ENCODE data around the gene LRRIQ4.

The LRRIQ4 gene

DNA sequence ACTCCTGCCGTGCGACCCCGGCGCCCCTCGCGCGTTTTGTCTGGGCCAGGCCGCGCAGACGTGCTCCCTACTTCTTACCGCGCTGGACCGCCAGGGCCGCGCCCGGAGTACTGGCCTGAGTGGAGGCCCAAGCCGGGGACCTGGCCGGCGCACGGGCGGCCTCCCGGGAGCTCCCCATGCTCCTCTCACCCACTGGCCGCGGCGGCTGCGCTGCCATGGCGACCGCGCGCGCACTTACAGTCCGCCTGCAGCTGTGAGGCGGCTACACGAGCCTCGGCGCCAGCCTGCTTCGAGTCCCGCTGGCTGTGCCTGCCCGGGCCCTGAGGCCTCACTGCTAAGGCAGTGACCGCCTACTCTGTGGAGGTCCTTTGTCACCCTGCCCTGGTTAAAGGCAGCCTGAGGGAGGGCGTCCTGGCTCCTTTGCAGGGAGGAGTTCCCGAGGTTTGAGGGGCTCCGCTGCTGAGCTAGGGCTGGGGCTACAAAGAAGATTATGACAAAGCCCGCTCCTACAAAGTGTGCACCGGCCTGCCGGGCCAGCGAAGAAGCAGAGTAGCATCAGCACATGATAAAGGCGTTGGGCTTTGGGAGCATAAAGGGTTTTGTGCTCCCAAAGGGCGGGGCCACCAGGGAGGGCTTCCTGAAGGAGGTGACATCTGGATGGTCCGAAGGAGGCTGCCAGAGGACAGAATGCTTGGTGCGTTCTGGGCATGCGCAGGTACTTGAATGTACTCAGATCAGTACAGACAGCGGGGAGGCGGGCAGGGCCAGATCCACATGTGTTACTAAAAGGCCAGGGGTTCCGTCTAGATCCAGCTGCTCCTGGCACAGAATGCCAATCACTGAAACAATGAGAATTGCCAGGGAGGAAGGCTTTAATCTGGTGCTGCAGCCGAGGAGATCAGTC is at the start of gene LRRIQ4, which contains the start of gene LRRC34:
TSS of gene LRRIQ4 (plus strand) at position 539 of the 904 bp plus-strand sequence. CDS start 9,052 bp downstream, outside the sequence.
TSS of gene LRRC34 (minus strand) at position 573 of the 904 bp plus-strand sequence. CDS start at position 217, 356 bp downstream.
- DNase-seq (ENCODE audit: low read depth, low spot score): no peak
- H3K27ac ChIP-seq: no peak within 1 kb of the TSS

DNA sequence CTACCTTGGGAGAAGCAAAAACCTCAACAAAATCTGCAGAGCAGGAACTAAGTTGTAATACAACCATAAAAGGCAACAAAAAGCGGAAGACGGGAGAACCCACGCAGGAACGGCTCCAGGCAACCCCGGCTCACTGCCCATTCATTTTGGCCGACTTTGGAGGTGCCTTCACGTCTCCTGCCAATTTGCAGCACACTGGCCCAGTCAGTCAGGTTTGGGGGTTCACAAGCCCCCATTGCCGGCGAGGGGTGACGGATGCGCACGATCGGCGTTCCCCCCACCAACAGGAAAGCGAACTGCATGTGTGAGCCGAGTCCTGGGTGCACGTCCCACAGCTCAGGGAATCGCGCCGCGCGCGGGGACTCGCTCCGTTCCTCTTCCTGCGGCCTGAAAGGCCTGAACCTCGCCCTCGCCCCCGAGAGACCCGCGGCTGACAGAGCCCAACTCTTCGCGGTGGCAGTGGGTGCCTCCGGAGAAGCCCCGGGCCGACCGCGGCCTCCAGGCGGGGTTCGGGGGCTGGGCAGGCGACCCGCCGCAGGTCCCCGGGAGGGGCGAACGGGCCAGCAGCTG is 48.3 kb upstream of the LRRIQ4 start:
- peak overlapping the region; percentile 91 for H3K27ac ChIP-seq
- DNase-seq (ENCODE audit: low read depth, low spot score): no peak

DNA sequence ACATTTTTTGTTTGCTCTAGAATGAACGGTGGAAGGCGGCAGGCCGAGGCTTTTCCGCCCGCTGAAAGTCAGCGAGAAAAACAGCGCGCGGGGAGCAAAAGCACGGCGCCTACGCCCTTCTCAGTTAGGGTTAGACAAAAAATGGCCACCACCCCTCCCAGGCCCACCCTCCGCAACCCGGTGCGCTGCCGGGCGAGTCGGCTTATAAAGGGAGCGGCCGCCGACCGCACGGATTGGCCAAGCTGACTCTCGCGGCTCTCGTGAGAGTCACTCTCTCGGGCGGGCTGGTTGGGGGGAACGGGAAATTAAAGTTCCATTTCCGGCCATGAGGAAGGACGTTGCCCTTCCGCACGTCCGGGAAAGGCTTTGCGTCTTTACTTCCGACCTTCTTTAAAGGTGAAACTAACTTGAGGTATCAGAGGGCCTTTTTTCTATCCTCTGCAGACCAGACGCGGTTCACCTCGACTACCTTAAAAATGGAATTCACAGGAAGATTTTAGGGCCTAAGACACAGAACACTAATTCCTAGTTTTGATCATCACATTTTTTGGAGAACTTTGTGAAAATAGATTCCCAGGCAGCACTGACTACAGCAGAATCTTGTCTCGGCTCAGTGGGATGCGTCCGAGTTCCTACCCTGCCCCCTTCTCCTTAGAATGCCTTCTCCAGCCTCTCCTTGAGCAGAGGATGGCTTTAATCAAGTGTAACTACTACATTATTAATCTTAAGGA is 47.6 kb upstream of the LRRIQ4 start, which contains the start of gene TERC:
TSS of gene TERC (minus strand) at position 179 of the 731 bp plus-strand sequence.
- peak within 1 kb of the TSS; percentile 91 for H3K27ac ChIP-seq
- no peak for DNase-seq (ENCODE audit: low read depth, low spot score)

DNA sequence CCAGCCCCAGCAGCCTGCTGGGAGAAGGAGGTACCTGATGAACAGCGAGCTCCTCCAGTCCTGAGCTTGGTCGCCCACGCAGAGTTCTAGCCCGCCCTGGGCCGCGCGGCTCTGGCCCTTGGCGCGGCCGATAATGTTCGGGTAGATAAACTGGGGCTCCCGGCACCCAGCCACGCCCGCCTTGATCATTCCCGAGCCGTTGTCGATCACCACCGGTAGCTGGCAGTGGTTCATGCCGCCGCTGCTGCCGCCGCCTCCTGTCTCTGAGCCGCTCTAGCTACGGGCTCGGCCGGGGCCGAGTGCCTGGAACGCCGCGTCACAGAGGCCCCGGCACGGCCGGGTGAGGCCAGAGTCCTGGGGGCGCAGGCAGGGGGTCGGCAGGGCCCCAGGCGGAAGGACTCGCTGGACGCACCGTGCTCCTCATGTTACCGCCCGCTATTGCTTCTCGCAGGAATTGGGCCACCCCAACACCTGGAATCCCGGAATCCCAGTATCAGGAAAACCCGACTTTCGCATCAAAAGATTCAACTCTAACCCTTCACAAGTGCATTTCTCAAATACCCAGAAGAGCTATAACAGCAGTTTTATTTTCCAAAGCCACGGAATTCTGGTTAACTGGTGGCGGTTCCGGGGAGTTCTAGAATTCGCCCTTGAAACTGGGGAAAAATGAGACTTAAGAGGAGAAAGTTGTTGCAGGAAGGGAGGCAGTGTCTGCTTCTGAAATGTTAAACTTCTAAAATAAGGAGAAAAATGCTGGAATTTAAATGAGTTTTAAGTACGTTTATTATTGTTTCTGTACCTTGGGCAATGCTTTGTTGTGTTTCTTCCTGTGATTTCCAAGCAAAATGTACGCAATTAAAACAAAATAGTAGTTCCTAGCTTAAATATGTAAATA is 43.1 kb upstream of the LRRIQ4 start, which contains the start of gene ACTRT3:
TSS of gene ACTRT3 (minus strand) at position 275 of the 895 bp plus-strand sequence. CDS start at position 234, 41 bp downstream.
- no peak for DNase-seq (ENCODE audit: low read depth, low spot score)
- H3K27ac ChIP-seq: peak within 1 kb of the TSS; percentile 72

- peak overlapping the region; percentile 97 for H3K27ac ChIP-seq
- DNase-seq (ENCODE audit: low read depth, low spot score): no peak
These were observed 41.0 kb upstream of the LRRIQ4 start for GRCh38 chr3:169771497-169772304.

GRCh38 chr3:169772305-169772896 is 40.3 kb upstream of the LRRIQ4 start:
- DNase-seq (ENCODE audit: low read depth, low spot score): no peak
- H3K27ac ChIP-seq: peak overlapping the region; percentile 97

- peak within 1 kb of the TSS; percentile 97 for H3K27ac ChIP-seq
- no peak for DNase-seq (ENCODE audit: low read depth, low spot score)
These were observed 39.5 kb upstream of the LRRIQ4 start, which contains the start of gene MYNN for GRCh38 chr3:169772897-169773816. Gene MYNN, plus strand, starts transcription at chr3:169773396. Its CDS starts 900 bp downstream, at chr3:169774296.

- peak overlapping the region; percentile 97 for H3K27ac ChIP-seq
- no peak for DNase-seq (ENCODE audit: low read depth, low spot score)
These were observed 38.5 kb upstream of the LRRIQ4 start for GRCh38 chr3:169774186-169774585.

- H3K27ac ChIP-seq: no peak overlapping the region
- no peak for DNase-seq (ENCODE audit: low read depth, low spot score)
These were observed 34.8 kb upstream of the LRRIQ4 start for GRCh38 chr3:169777822-169778221.

DNA sequence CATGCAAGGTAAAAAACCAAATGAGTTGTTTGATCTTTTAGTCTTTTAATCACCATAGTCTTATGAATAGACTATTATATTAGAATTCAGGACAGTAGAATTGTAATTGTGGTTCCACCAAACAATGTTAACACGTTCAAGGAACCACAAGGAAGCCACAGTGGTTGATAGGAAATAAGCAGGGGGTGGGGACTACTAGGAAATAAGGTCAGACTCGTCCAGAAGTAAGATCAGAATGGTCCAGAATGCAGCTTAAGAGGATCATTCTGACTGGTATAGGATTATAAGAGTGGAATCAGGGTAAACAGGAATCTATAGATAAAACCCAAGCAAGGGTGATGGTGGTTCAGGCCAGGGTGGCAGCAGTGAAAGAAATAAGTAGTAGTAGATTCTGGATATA is 31.9 kb upstream of the LRRIQ4 start:
- DNase-seq (ENCODE audit: low read depth, low spot score): no peak
- H3K27ac ChIP-seq: no peak overlapping the region

DNA sequence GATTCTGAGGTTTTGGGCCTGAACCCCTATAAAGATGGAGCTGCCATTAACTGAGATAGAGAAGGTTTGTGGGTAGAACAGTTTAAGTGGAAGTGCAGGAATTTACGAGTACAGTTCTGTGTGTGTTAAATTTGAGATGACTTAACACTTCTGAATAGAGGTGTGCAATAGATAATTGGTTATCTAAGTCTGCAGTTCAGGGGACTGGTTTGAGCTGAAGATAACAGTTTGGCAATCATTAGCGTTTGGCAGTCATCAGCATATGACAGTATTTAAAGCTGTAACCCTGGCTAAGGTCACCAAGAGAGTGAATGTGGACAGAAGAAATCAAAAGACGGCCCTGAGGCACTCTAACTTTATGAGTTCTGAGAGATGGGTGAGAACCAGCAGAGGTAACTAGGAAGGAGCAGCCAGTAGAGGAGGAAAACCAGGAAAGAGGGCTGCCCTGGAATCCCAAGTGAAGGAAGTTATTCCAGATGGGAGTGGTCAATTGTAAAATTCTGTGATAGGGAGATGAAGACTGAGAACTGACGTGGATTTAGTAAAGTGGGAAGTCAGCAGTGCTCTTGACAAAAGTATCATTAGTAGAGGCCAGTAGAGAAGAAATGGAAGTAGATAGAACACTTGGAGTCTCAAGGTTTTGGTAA is 31.3 kb upstream of the LRRIQ4 start:
- DNase-seq (ENCODE audit: low read depth, low spot score): no peak
- H3K27ac ChIP-seq: no peak overlapping the region

DNA sequence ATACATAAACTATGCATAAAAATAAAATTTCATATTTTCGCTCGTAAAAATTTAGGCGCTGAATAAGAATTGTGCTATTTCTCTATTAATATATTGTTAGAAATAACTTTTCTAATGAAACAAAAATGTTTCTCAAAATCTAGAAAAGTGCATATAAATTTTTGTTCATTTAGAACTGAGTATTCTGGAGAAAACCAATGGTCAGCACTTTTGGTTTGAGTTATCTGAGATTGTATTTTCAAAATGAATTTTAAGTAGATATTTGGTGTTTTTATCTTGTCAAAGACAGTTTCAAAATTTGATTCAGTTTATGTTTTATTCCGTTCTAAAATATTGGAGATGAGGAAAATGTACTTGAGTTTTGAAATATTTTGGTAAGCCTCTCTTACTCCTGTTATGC is 25.6 kb upstream of the LRRIQ4 start:
- H3K27ac ChIP-seq: no peak overlapping the region
- no peak for DNase-seq (ENCODE audit: low read depth, low spot score)

GRCh38 chr3:169787791-169788190 is 24.9 kb upstream of the LRRIQ4 start:
- H3K27ac ChIP-seq: no peak overlapping the region
- no peak for DNase-seq (ENCODE audit: low read depth, low spot score)

GRCh38 chr3:169790219-169790618 is 22.5 kb upstream of the LRRIQ4 start:
- H3K27ac ChIP-seq: no peak overlapping the region
- no peak for DNase-seq (ENCODE audit: low read depth, low spot score)

DNA sequence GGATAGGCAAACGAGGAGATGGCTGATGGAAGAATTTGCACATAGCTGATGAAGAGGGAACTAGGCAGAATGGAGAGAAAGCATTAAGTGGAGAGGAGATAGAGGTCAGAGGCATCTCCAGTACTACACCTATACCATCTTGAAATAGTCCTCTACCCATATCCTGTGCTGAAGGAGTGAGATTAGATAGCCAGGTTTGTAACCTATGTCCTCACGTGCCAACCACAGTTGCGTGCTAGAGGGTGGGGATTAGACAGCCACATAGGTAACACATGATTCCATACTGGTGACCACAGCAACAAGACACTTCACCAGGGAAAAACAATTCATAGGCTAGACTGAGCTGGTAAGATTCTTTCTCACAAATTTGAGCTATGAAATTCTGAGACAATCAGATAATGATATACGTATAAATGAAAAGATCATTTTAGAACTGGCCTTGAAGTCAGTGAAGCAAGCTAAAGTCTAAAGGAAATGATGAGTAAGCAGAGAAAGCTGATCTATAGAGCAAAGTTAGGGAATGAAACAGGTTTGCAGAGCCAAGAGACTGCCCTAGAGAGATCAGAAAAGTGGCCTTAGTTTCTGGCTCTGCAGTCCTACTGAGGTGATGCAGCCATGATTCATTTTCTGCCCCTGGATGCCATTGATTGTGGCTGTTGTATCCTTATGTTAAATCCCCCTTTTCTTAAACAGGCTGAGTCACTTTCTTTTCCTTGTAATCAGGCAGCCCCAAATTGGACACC is 21.8 kb upstream of the LRRIQ4 start:
- H3K27ac ChIP-seq: no peak overlapping the region
- no peak for DNase-seq (ENCODE audit: low read depth, low spot score)

GRCh38 chr3:169792359-169792758 is 20.3 kb upstream of the LRRIQ4 start:
- no peak overlapping the region for H3K27ac ChIP-seq
- no peak for DNase-seq (ENCODE audit: low read depth, low spot score)

Measured in epithelial cell of prostate (primary cell).